ENCODE measurements around the gene DIP2A. TPM values are rescaled to one million over a fixed set of nuclear protein-coding genes. Genes with fewer than 3 reads are reported as not detected.

DIP2A gene
- total RNA-seq, 4 donors from 2014 or later: 25.9 to 57.4 (median 33.3) TPM

DNA sequence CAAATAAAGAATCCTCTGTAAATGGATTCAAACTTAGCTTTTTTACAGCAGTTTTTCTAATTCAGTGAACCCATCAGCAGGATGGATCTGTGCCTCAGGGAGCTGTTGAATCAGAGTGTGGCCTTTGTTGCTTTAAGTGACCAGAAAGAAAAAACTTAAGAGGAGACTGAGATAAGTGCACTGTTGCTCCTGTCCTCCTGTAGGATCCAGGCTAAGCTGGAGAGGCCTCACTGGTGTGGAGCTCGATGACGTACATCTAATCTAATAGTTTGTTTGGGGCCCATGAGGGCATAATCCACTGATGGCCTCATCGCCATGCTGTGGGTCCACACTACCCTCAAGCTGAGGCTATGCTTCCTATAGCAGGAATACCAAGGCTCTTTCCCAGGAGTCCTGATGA is 10.6 kb downstream of the DIP2A start:
- no peak for DNase-seq (ENCODE audit: low spot score)

DNA sequence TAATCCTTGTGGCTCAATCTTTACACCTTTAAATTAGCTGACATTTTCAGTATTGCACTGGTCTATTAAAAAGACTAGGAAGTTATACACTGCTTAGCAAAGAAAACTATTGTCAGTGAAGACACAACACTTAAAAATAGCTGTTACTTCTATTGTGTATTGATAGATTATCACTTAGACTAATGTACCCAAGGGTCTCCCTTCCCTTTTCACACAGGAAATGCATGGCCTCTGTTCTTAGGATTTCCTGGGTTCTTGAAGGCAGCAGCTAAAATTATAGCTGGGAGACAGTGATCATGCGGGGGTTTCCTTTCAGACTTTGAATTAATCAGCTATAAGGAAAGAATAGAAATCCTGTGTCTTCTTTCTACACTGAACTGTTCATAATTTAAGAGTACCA is 12.8 kb downstream of the DIP2A start:
- no peak for TF ChIP-seq CTCF (IDR thresholded peaks at IDR 0.05)
- ATAC-seq (ENCODE audit: low FRiP score) (no peak), DNase-seq (ENCODE audit: low spot score) (no peak)

More for the DNA sequence above, 10.6 kb downstream of the DIP2A start:
- TF ChIP-seq CTCF (IDR thresholded peaks at IDR 0.05): no peak
- ATAC-seq (ENCODE audit: low FRiP score): no peak

- TF ChIP-seq CTCF (IDR thresholded peaks at IDR 0.05): no peak
- ATAC-seq (ENCODE audit: low FRiP score): no peak
- DNase-seq (ENCODE audit: low spot score): no peak
Measured at GRCh38 chr21:46472246-46472645, 13.6 kb downstream of the DIP2A start.

DNA sequence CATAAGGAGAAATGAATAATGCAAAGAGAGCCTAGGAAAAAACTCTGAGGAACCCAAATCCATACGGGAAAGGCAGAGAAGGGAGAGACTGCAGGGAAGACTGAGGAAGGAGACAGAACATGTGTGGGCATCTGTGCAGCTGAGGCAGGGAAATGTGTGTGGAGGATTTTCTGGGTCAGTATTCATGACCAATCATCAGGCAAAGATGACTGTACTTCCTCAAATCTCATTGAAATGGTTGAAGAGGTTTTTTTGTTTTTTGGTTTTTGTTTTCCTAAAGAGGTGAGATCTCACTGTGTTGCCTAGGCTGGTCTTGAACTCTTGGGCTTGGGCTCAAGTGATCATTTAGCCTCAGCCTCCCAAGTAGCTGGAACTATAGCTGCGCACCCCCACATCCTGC is 15.7 kb downstream of the DIP2A start:
- no peak for TF ChIP-seq CTCF (IDR thresholded peaks at IDR 0.05)
- no peak for ATAC-seq (ENCODE audit: low FRiP score)
- no peak for DNase-seq (ENCODE audit: low spot score)

DNA sequence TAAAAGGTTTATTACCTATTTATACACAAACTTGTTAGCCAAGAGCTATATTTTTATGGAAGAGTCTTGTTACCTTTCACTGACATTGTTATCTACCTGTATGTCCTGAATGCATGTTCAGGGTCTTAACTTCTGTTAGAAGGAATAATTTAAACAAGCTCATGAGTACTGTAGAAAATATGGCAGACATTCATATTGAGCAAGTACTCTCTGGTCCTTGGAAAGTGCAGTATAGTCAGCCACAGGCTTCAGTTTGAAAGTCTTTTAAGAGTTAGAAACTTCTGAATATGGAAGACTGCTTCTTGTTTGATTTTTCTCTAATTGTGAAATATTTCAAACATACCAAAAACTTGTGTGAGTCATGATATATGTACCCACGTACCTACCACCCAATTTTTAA is 16.6 kb downstream of the DIP2A start:
- ATAC-seq (ENCODE audit: low FRiP score) (no peak), DNase-seq (ENCODE audit: low spot score) (no peak)
- no peak for TF ChIP-seq CTCF (IDR thresholded peaks at IDR 0.05)

- DNase-seq (ENCODE audit: low spot score) (no peak), ATAC-seq (ENCODE audit: low FRiP score) (peak; percentile 82)
- no peak for TF ChIP-seq CTCF (IDR thresholded peaks at IDR 0.05)
Measured at GRCh38 chr21:46477765-46478164, 19.1 kb downstream of the DIP2A start.

GRCh38 chr21:46478910-46479309 is 20.2 kb downstream of the DIP2A start:
- ATAC-seq (ENCODE audit: low FRiP score) (no peak), DNase-seq (ENCODE audit: low spot score) (no peak)
- TF ChIP-seq CTCF (IDR thresholded peaks at IDR 0.05): no peak
